HG02852 (cell line): Measurements from ENCODE around the gene ZNF425.
"Not testable (repeated sequence)": the region's sequence is repeated elsewhere in the genome, so short reads cannot be mapped to it uniquely, and the experiment has no call there.

ENCODE experiments used
- ATAC-seq: cut with Tn5 transposase; IDR thresholded peaks from one replicate; pipeline ENCODE4 v1.9.1; 2021; ENCODE audit warnings: mild to moderate bottlenecking, moderate library complexity; ENCODE audit not compliant: unreplicated experiment

Gene ZNF425

GRCh38 chr7:149075286-149075685 is 50.8 kb downstream of the ZNF425 start:
- no peak for ATAC-seq

DNA sequence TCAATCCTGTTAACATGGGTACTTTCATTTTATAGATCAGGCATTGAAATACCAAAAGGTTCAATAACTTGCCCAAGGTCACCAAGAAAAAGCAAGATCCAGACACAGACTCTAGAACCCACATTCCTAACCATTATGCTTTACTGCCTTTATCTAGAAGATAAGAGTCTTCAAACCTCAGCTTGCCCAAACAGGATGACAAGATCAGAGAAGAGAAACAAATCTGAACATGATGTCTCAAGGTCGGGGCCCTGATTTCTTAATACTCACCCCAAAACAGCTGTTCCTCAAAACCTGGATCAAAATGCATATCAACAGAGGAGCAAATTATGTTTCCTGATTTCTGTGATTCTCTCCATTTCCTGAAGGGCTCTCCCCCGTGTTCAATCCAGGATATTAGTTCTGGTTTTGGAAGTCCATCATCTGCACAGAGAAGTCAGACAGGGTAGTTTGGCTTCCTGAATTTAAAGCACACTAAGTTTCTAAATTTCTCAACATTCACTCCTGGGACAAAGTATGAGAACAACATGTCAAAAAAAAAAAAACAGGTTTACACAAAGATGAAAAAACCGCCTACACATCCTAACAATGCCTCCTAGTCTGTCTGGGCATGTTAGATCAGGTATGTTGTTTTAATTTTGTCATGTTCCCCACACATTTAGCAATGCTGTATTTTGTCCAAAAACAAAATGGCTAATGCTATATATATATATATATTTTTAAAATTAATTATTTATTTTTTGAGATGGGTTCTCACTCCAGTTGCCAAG is 51.8 kb downstream of the ZNF425 start:
- ATAC-seq, result no peak

GRCh38 chr7:149072438-149072775 is 53.7 kb downstream of the ZNF425 start:
- no peak for ATAC-seq

DNA sequence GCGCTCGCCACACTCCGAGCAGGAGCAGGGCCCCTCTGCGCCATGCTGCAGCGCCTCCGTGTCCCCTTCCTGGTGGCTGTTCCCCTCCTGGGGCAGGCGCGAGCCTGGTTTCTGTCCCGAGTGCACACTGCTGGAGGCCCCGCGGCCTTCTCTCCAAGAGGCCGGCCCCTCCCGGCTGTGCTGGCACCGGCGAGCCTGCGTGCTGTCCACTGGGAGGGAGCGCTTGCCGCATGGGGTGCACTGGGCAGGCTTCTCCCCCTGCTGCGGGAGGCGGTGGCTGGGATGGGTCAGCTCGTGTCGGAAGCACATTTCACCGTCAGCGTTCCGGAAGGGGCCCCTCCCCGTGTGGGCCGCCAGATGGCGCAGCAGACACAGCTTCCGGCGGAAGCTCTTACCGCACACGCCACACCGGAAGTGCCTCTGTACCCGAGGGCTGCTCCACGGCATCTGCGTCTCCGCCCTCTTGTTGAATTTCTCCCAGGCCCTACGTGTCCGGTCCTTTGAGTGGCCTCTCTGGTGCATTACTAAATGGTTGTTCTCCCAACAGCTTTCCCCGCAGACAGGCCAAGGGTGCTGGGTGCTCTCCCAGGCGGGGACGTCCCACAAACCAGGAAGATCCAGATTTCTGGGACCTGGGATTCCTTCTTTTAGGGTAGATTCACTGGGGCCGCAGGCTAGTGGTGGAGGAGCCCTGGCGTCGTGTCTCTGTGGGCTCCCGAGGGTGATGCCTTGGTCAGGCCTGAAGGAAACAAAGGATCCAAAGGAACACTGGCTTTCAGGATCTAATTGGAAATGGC is 54.3 kb downstream of the ZNF425 start:
- ATAC-seq, result peak; percentile 51

DNA sequence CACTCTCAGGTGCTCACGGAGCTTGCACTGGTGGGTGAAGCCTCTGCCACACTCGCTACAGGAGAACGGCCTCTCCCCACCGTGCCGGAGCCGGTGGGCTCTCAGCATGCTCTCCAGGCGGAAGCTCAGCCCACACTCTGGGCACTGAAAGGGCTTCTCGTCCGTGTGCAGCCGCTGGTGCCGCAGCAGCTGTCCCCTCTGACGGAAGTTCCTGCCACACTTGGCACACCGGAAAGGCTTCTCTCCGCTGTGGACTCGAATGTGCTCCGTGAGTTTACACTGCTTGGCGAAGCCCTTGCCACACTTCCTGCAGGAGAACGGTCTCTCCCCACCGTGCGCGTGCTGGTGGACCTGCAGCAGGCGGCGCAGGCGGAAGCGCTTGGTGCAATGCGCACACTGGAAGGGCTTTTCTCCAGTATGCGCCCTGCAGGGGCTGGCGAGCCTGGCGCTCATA is 54.9 kb downstream of the ZNF425 start:
- peak; percentile 9 for ATAC-seq

DNA sequence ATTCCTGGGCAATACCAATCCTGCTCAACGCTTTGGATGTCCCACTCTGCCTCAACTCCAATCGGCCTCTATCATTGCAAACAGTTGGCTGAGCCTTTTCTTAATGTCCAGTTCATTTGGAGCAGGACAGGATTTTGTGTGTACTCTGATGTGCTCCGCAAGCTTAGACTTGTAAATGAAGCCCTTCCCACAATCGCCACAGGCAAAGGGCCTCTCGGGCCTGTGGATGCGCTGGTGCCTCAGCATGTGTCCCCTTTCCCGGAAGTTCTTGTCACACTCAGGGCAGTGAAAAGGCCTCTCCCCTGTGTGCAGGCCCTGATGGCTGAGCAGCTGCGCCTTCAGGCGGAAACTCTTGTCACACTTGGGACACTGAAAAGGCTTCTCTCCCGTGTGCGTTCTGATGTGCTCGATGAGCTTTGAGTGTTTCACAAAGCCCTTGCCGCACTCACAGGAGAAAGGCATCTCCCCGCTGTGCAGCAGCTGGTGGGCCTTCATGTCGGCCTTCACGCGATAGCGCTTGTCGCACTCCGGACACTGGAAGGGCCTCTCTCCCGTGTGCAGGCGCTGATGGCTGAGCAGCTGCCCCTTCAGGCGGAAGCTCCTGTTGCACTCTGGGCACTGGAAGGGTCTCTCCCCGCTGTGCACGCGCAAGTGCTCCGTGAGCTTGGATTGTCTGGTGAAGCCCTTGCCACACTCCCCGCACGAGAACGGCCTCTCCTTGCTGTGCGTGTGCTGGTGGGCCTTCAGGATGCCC is 55.6 kb downstream of the ZNF425 start:
- ATAC-seq, result no peak

DNA sequence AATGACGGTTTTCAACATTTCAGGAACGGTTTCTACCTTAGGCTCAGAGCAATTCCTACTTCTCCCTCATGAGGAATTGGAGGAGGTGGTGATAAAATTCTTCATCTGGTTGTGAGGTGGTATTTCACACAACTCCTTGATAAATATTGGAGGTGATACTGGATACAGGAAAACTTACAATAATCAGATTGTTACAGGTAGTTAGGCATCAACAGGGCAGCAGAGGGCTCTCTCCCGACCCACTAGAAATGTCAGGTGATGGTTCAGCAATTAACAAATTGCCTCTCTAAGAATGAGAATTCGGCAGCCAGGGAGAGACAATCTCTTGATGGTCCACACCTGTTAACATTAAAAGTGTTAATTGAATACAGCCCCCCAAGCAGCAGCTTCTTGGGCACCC is 58.3 kb downstream of the ZNF425 start:
- no peak for ATAC-seq

DNA sequence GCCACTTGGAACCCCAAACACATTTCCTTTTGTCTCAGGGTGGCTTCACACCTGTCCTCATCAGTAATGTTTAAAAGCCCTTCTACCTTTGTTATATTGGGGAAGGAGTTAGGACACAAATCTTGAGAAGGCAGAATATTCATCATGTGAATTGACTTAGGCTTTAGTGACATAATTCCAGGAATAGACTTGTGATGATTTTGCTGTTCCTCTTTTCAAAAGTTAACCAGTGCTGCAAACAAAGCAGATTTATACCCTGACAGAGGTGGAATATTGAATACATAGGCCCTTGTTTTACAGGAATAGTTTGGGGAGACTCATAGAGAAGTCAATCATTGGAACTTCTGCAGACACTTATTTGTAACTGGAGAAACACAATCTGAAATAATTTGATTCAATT is 62.6 kb downstream of the ZNF425 start:
- ATAC-seq, result no peak

GRCh38 chr7:149062217-149062899 is 63.8 kb downstream of the ZNF425 start:
- ATAC-seq, result not testable (repeated sequence)

- no peak for ATAC-seq
These were observed 66.0 kb downstream of the ZNF425 start for GRCh38 chr7:149060156-149060555.

DNA sequence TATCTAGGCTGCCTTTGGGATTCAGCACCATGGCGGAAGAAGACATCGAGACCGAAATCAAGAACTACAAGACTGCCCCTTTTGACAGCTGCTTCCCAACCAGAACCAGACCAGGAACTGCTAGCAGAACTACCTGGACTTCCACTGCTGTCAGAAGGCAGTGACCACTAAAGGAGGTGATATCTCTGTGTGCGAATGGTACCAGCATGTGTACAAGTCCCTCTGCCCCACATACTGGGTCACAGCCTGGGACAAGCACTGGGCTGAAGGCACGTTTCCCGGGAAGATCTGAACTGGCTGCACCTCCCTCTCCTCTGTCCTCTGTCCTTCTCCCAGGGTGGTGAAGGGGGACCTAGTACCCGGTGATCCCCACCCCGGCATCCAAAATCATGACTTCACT is 72.2 kb downstream of the ZNF425 start:
- ATAC-seq, result no peak

DNA sequence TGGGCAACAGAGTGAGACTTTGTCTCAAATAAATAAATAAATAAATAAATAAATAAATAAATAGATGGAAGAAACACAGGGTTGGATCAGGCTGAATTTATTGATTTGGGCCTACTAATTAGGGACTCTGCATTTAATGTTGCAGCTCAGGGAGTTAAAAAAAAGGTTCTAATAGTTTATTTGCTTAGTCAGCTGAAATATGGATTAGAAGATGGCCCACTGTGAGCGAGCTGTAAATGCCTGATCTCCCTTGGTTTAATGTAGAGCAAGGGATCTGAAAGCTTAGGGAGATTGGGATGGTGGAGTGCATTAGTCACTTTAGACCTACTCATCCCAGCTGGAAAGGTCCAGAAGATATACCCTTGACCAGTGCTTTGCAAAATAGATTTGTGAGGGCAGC is 72.7 kb downstream of the ZNF425 start:
- no peak for ATAC-seq
